ENCODE measurements around the gene VIPR1. TPM values are rescaled to one million over a fixed set of nuclear protein-coding genes. Genes with fewer than 3 reads are reported as not detected.

The VIPR1 gene
- polyA plus RNA-seq, 6 donors from 2014 or later = 0.57 to 3.0 (median 0.69) TPM; not detected in 1

DNA sequence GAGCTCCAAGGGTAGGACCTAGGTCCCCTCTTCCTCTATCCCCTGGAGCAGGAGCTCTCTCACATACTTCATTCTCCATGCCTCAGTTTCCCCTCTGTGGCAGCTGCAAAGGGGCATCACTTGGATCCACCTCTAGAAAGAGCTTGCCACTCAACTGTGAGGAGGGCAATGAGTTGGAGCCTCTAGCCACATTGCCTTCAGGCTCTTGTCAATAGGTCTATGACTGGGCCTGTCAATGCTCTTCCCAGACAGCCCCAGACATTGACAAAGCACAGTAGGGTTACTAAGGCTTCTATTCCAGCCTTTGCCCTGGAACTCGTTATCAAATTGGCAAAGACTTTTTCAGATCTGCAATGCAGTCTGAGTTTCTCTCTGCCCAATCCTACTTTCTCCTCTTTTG is 4.4 kb upstream of the VIPR1 start:
- no peaks in the 10 kb centered on the region for H3K36me3 Mint-ChIP-seq
- no peak for ATAC-seq (ENCODE audit: low read depth in 2 of 2)

DNA sequence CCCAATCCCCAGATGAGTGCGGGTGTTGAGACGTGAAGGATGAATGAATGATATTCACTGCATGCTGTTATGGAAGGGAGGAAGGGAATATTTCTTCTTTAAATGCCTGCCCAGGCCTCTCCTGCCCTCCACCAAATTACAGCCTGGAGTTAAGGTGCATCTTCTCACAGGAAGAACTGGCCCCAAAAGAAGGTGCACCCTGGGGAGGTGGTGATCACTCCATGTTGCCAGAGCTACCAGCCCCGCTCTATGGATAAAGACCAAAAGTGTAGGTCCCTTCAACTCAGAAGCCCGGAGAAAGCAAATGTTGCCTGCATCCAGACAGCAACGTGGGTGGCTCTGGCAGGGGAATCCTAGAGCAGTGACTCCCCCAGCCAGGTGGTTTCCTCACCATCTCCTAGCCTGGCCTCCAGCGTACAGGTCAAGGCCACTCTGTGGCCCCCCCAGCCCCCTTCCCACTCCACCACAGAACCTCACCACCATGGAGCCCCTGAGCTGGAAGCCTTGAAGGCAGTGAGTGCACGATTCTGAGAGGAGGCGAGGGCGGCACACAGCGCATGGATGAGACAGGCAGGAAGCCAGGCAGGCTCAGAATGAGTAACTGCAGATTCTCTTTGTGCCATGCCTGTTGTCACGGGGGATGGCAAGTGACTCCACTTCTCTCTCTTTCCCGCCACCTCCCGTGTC is 3.5 kb upstream of the VIPR1 start:
- Mint-ChIP-seq H3K4me3 (peak overlapping the region in 1 of 8 donors; percentile 83), H3K36me3 (no peaks in the 10 kb centered on the region), H3K4me1 (peaks cover 14 to 25% (median 23%) of the 10 kb centered on the region in 3 donors), H3K27ac (peak overlapping the region in 1 of 6 donors; percentile 29), H3K27me3 (peaks cover 24 to 53% (median 45%) of the 10 kb centered on the region in 3 donors), H3K9me3 (peaks cover 0 to 1% (median 0%) of the 10 kb centered on the region in 7 donors)
- ATAC-seq (ENCODE audit: low read depth in 2 of 2) = no peak
- DNase-seq = no peak

More for the DNA sequence above, 4.4 kb upstream of the VIPR1 start:
- DNase-seq = no peak
- no peak overlapping the region for H3K27ac Mint-ChIP-seq
- H3K9me3 Mint-ChIP-seq = peaks cover 0 to 1% (median 0%) of the 10 kb centered on the region in 7 donors
- H3K4me1 Mint-ChIP-seq = peaks cover 14 to 25% (median 23%) of the 10 kb centered on the region in 3 donors
- peak overlapping the region in 1 of 8 donors; percentile 48 for H3K4me3 Mint-ChIP-seq
- peaks cover 20 to 53% (median 45%) of the 10 kb centered on the region in 3 donors for H3K27me3 Mint-ChIP-seq

DNA sequence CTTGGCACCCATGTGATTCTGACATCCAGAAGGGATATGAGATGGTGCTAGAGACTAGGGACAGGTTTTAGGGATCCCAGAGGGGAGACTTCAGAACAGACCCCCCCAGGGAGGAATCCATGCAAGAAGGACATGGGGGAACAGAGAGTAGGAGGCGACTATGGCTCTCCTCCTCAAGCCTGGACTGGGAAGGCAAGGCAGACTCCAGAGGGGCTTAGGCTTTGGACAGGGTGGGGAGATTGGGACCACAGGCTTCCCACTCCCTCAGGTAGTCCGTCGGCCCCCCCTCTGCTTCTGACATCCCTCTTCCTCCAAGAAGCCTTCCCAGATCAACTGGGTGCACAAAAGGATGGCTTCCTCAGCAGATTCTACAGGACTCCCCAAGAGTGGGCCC is 3.0 kb upstream of the VIPR1 start:
- Mint-ChIP-seq H3K4me3 (peak overlapping the region in 2 of 8 donors; percentile 60 to 83), H3K4me1 (peaks cover 14 to 25% (median 23%) of the 10 kb centered on the region in 3 donors), H3K9me3 (peaks cover 0 to 1% (median 0%) of the 10 kb centered on the region in 7 donors), H3K27ac (peak overlapping the region in 1 of 6 donors; percentile 29), H3K27me3 (peaks cover 24 to 53% (median 45%) of the 10 kb centered on the region in 3 donors), H3K36me3 (no peaks in the 10 kb centered on the region)
- ATAC-seq (ENCODE audit: low read depth in 2 of 2) = no peak
- DNase-seq = no peak

DNA sequence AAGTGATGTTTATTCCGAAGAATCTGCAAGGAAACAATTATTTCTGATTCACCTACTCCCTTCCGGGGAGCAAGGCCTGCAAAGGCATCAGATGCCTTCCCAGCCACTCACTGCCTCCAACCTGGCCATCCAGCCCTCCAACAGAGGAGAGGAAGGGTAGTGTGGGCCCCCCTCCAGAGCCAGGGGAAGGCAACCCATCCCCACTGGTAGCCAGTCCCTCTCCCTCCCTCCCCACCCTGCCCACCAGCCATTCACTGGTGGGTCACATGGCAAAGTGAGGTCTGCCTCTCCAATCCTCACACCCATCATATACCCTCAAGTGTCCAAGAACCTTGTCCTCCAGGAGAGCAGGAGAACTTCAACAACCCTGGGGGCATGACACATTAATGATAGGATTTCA is 2.4 kb upstream of the VIPR1 start:
- H3K27ac Mint-ChIP-seq = no peak overlapping the region
- H3K4me3 Mint-ChIP-seq = peak overlapping the region in 4 of 8 donors; percentile 8 to 95 (median 78)
- ATAC-seq (ENCODE audit: low read depth in 2 of 2) (no peak), DNase-seq (no peak)
- H3K36me3 Mint-ChIP-seq = no peaks in the 10 kb centered on the region
- peaks cover 24 to 53% (median 45%) of the 10 kb centered on the region in 3 donors for H3K27me3 Mint-ChIP-seq
- peaks cover 0 to 1% (median 0%) of the 10 kb centered on the region in 7 donors for H3K9me3 Mint-ChIP-seq
- H3K4me1 Mint-ChIP-seq = peaks cover 14 to 25% (median 23%) of the 10 kb centered on the region in 3 donors

DNA sequence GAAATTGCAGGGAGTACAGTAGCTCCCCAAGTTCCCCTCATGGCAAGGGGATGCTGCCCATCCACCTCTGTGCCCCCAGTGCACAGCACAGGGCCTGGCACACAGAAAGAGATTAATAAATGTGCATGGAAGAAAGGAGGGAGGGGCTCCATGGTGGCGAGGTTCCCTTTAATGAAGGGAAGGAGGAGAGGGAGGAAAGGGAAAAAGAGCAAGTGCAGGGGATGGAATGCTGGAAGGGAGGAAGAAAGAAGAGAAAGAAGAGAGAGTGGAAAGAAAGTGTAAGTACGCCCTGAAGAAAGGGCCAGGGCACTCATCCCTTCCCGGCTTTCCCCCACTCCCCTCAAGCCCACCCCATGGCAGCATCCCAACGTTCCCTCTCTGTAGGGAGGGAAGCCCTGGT is 1.5 kb upstream of the VIPR1 start:
- ATAC-seq (ENCODE audit: low read depth in 2 of 2) (no peak), DNase-seq (no peak)
- H3K4me1 Mint-ChIP-seq = peaks cover 14 to 25% (median 23%) of the 10 kb centered on the region in 3 donors
- H3K36me3 Mint-ChIP-seq = no peaks in the 10 kb centered on the region
- H3K27ac Mint-ChIP-seq = peak overlapping the region in 1 of 6 donors; percentile 5
- peaks cover 0 to 1% (median 0%) of the 10 kb centered on the region in 7 donors for H3K9me3 Mint-ChIP-seq
- peaks cover 24 to 53% (median 45%) of the 10 kb centered on the region in 3 donors for H3K27me3 Mint-ChIP-seq
- H3K4me3 Mint-ChIP-seq = peak overlapping the region in 7 of 8 donors; percentile 42 to 95 (median 83)

DNA sequence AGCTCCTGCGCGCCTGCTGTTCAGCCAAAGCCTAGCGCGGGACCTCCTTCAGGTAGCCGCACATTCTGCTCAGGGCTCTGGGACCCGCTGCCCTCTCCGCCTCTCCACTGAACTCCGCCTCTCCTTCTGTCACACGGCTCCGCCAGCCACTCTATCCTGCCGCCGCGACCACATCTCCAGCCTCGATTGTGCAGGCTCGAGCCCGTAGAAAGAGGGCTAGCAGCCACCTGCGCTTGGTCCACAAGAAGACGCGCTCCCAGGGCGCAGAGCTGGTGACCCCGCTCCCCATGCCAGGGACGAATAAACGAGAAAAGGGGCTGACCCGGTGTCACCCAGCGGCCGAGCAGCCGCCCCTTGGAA is 1.1 kb upstream of the VIPR1 start:
- Mint-ChIP-seq H3K9me3 (peaks cover 0 to 1% (median 0%) of the 10 kb centered on the region in 7 donors), H3K27ac (peak overlapping the region in 2 of 6 donors; percentile 5 to 79), H3K36me3 (no peaks in the 10 kb centered on the region), H3K27me3 (peaks cover 24 to 53% (median 45%) of the 10 kb centered on the region in 3 donors), H3K4me3 (peak overlapping the region; percentile 83 to 97 (median 94)), H3K4me1 (peaks cover 14 to 25% (median 23%) of the 10 kb centered on the region in 3 donors)
- DNase-seq (peak; percentile 21), ATAC-seq (ENCODE audit: low read depth in 2 of 2) (no peak)

DNA sequence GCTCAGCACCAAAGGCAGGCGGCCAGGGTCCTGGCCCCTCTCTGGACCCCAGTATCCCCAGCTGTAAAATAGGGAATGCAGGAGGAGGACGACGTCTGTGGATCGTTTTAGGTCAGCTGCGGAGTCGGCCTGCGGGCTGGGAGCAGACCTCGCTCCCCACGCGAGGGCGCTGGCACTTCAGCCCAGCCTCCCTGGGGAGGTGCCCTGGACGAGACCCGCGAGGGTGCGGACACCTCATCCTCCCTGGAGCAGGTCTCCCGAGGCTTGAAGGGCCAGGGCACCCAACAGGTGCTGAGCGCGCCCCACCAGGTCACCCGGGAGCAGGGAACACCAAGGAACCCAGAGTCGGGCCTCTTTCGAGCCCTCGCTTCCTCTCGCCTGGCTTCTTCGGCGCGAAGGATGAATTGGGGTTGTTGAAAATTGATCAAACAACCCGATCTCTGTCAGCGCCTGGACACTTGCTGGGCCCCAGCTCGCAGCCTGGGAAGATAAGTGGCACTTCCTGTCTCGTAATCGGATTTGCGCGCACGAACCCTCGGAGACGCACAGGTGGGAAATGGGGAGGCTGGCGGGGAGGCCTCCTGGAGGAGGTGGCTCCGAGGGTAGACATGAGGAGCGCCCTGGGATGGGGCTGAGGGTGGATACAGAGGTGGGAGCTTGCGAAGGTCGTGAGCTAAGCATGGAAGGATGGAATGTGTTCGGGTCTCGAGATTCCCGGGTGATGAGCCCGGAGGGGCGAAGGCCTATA is 588 bp upstream of the VIPR1 start:
- peak overlapping the region; percentile 83 to 97 (median 94) for H3K4me3 Mint-ChIP-seq
- H3K27ac Mint-ChIP-seq = peak overlapping the region in 2 of 6 donors; percentile 36 to 82
- peaks cover 14 to 25% (median 23%) of the 10 kb centered on the region in 3 donors for H3K4me1 Mint-ChIP-seq
- DNase-seq (peak; percentile 44), ATAC-seq (ENCODE audit: low read depth in 2 of 2) (peak; percentile 38 to 46)
- H3K27me3 Mint-ChIP-seq = peaks cover 24 to 48% (median 45%) of the 10 kb centered on the region in 3 donors
- H3K9me3 Mint-ChIP-seq = peaks cover 0 to 1% (median 0%) of the 10 kb centered on the region in 7 donors
- H3K36me3 Mint-ChIP-seq = no peaks in the 10 kb centered on the region

DNA sequence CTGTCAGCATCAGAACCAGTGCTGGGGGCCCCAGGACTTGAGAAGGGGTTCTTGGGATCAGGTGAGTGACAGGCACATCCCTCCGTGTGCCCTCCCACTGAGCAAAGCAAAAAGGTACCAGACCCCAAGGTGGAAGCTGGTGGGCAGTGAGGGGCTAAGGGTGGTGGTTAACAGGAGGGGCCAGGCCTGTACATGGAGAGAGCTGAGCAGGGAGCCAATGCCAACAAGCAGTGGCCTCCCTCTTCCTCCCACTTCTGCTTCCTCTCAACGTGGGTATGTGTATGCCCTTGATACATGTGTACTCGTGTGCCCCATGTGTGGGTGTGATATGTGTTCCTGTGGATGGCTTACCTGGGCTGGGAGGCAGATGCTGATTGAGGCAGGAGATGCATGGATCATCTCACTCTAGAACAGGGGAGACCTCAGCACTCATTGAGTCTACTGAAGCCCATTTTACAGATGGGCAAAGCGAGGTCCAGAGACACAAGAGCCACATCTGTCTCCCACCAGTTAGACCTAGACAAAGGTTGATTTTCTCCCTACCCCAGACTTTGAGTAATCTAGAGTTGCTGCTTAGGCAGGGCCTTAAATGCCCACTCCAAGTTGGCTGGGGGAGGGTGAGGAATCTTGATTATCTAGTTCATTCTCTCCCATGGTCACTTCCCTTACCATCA is 945 bp downstream of the VIPR1 start:
- DNase-seq = no peak

DNA sequence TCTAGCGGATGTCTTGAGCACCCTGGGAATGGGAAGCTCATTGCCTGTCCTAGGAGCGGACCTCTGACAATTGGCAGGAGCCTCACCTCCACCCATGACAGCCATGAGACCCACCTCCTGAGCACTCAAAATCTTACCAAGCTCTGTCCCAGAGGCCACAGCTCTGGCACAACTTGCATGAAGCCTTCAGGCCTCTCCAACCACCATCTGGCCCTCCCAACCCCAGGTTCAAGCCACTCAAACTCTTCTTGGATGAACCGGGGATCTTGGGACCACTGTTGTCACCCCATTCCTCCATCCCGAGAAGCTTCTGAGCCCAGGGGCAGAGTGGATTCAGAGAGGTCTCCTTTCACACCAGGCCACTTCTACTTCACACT is 1.5 kb downstream of the VIPR1 start:
- Mint-ChIP-seq H3K27ac (no peak overlapping the region), H3K36me3 (no peaks in the 10 kb centered on the region), H3K27me3 (peaks cover 21 to 33% (median 33%) of the 10 kb centered on the region in 3 donors), H3K4me3 (peak overlapping the region in 5 of 8 donors; percentile 58 to 95 (median 77)), H3K4me1 (peaks cover 14 to 33% (median 23%) of the 10 kb centered on the region in 3 donors), H3K9me3 (peaks cover 0 to 1% (median 0%) of the 10 kb centered on the region in 7 donors)
- DNase-seq (no peak), ATAC-seq (ENCODE audit: low read depth in 2 of 2) (no peak)

More for the DNA sequence above, 945 bp downstream of the VIPR1 start:
- no peak for ATAC-seq (ENCODE audit: low read depth in 2 of 2)
- Mint-ChIP-seq H3K9me3 (peaks cover 0 to 1% (median 0%) of the 10 kb centered on the region in 7 donors), H3K4me1 (peaks cover 14 to 33% (median 23%) of the 10 kb centered on the region in 3 donors), H3K36me3 (no peaks in the 10 kb centered on the region), H3K4me3 (peak overlapping the region; percentile 66 to 95 (median 77)), H3K27me3 (peaks cover 22 to 33% (median 32%) of the 10 kb centered on the region in 3 donors), H3K27ac (peak overlapping the region in 3 of 6 donors; percentile 22 to 71 (median 33))

DNA sequence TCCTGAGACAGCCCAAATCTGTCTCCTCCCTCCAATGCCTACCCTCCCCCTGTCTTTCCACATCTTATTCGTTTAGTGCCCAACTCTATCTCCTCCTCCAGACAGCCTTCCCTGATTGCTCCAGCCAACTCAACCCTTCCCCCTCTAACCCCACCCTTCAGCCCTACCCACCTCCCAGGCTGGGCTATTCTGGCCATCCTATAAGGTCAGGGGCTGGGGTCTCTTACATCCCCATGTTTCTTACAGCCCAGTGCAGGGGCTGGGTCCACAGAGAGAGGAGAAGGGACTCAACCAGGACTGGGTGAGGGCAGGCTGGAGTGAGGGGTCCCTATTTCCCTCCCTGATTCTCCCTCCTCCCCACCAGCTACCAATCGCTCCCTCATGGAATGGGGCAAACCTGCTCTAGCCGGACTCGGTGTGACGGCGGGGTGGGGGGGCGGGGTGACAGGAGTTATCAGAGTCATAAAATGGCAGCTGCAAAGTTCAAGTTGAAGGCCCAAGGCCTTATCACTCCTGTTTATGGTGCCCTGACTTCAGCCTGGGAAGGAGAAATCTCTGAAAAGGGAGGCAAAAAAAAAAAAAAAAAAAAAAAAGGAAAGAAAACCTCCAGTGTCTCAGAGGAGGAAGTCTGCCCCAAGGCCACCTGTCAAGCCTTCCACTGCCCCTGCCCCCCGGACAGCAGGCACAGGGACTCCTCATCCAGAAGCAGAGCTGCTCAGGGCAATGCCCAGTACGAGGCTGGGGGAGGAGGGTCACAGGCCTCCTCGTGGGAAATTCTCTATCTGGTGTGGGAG is 2.1 kb downstream of the VIPR1 start:
- Mint-ChIP-seq H3K36me3 (no peaks in the 10 kb centered on the region), H3K27me3 (peaks cover 21 to 33% (median 33%) of the 10 kb centered on the region in 3 donors), H3K9me3 (peaks cover 0 to 1% (median 0%) of the 10 kb centered on the region in 7 donors), H3K4me1 (peaks cover 14 to 33% (median 23%) of the 10 kb centered on the region in 3 donors), H3K27ac (no peak overlapping the region), H3K4me3 (peak overlapping the region in 4 of 8 donors; percentile 35 to 95 (median 57))
- DNase-seq (no peak), ATAC-seq (ENCODE audit: low read depth in 2 of 2) (no peak)

DNA sequence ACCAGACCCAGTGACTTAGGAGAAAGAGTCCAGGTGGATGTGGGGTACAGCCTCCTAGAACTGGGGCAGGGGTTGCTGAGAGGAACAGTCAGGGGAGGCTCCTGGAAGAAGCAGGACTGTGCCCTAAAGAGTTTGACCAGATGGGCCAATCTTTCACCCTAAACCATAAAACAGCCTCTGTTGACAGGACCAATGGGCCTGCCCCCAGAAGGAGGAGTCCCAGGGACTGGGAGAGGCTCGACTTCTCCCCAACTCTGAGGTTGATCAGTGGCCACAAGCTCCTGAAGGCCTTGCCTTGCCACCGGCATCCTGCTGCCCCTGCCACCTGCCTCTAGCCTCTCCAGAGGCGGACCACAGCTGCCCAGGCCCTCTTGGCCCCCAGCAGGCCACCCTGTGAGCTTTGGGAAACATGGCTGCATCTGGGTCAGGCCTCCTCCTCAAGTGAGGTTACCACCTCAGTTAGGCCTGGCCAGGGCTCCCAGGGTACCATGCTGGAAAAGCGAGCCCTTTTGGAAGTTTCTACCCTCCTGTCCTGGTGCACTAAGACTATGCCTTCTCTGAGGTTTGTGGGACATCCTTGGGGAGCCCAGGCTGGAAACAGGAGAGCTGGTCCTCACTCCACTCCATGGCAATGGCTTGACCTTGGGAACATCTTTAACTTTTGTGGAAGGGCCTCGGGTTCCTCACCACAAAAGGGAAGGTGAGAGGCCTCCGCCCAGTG is 2.8 kb downstream of the VIPR1 start:
- no peak for ATAC-seq (ENCODE audit: low read depth in 2 of 2)

More for the DNA sequence above, 2.8 kb downstream of the VIPR1 start:
- Mint-ChIP-seq H3K4me1 (peaks cover 14 to 33% (median 23%) of the 10 kb centered on the region in 3 donors), H3K36me3 (no peaks in the 10 kb centered on the region), H3K9me3 (peaks cover 0 to 1% (median 0%) of the 10 kb centered on the region in 7 donors), H3K27me3 (peaks cover 20 to 33% (median 33%) of the 10 kb centered on the region in 3 donors), H3K4me3 (no peak overlapping the region), H3K27ac (no peak overlapping the region)
- no peak for DNase-seq

Data from naive B cell (primary cell).